Measurements from ENCODE around the gene EPB41L1. TPM values are rescaled to one million over a fixed set of nuclear protein-coding genes. Genes with fewer than 3 reads are reported as not detected.

The EPB41L1 gene
- total RNA-seq, 1 donor from 2014 or later = not detected

GRCh38 chr20:36153736-36154699, 522 bp upstream of the EPB41L1 start:
- intact Hi-C loops (cut with micrococcal nuclease) = no loop called here

- intact Hi-C loops (cut with micrococcal nuclease) = no loop called here
These were observed 1.1 kb downstream of the EPB41L1 start for GRCh38 chr20:36155629-36155971.

- intact Hi-C loops (cut with micrococcal nuclease) = loop anchor here (1.0 kb wide), 2 partner anchors 43 to 283 kb away; no protein-coding TSS in a partner anchor
These were observed 1.5 kb downstream of the EPB41L1 start for GRCh38 chr20:36155991-36156390.

GRCh38 chr20:36157610-36158009, 3.1 kb downstream of the EPB41L1 start:
- intact Hi-C loops (cut with micrococcal nuclease) = no loop called here

- intact Hi-C loops (cut with micrococcal nuclease) = no loop called here
These were observed 3.7 kb downstream of the EPB41L1 start for GRCh38 chr20:36158160-36158741.

- intact Hi-C loops (cut with micrococcal nuclease) = no loop called here
These were observed 5.3 kb downstream of the EPB41L1 start for GRCh38 chr20:36159833-36160232.

- intact Hi-C loops (cut with micrococcal nuclease) = no loop called here
These were observed 7.9 kb downstream of the EPB41L1 start for GRCh38 chr20:36162272-36162966.

- intact Hi-C loops (cut with micrococcal nuclease) = no loop called here
These were observed 13.5 kb downstream of the EPB41L1 start for GRCh38 chr20:36167902-36168503.

- intact Hi-C loops (cut with micrococcal nuclease) = no loop called here
These were observed 16.1 kb downstream of the EPB41L1 start for GRCh38 chr20:36170542-36171215.

- intact Hi-C loops (cut with micrococcal nuclease) = no loop called here
These were observed 19.0 kb downstream of the EPB41L1 start for GRCh38 chr20:36173451-36173933.

- intact Hi-C loops (cut with micrococcal nuclease) = no loop called here
These were observed 20.5 kb downstream of the EPB41L1 start for GRCh38 chr20:36175016-36175415.

- intact Hi-C loops (cut with micrococcal nuclease) = no loop called here
These were observed 21.0 kb downstream of the EPB41L1 start for GRCh38 chr20:36175475-36175995.

GRCh38 chr20:36177716-36178115, 23.2 kb downstream of the EPB41L1 start:
- intact Hi-C loops (cut with micrococcal nuclease) = no loop called here

- intact Hi-C loops (cut with micrococcal nuclease) = no loop called here
These were observed 24.8 kb downstream of the EPB41L1 start for GRCh38 chr20:36179170-36179945.

- intact Hi-C loops (cut with micrococcal nuclease) = no loop called here
These were observed 25.8 kb downstream of the EPB41L1 start for GRCh38 chr20:36180323-36180722.

- intact Hi-C loops (cut with micrococcal nuclease) = no loop called here
These were observed 27.5 kb downstream of the EPB41L1 start for GRCh38 chr20:36181934-36182603.

GRCh38 chr20:36182604-36183154, 28.1 kb downstream of the EPB41L1 start:
- intact Hi-C loops (cut with micrococcal nuclease) = no loop called here

- intact Hi-C loops (cut with micrococcal nuclease) = no loop called here
These were observed 28.8 kb downstream of the EPB41L1 start for GRCh38 chr20:36183155-36183944.
